GM23338 (cell line): Measurements from ENCODE around the gene WDR20.

Source experiments
- CTCF ChIP-seq, 2 experiments: fragments of 200-600 bp in 1 of 2; sonication (generic) in 1 of 2; conservative IDR thresholded peaks; 2 replicates each; pipeline versions ENCODE4 v1.5.1 to v1.6.1; 2016 to 2017; ENCODE audit warnings: antibody characterized with exemption in 2 of 2, low read depth in 2 of 2, mild to moderate bottlenecking in 2 of 2, moderate library complexity in 1 of 2
- ETS1 ChIP-seq: IDR thresholded peaks from 2 replicates; pipeline ENCODE4 v1.6.1; 2016; ENCODE audit warnings: antibody characterized with exemption
- EZH2 ChIP-seq: fragments of 200-600 bp; sonication (generic); IDR thresholded peaks from one replicate; pipeline ENCODE4 v1.8.0; 2017; ENCODE audit warnings: antibody characterized with exemption, mild to moderate bottlenecking, low read depth; ENCODE audit not compliant: unreplicated experiment
- EZH2phosphoT487 ChIP-seq: fragments of 200-600 bp; sonication (generic); IDR thresholded peaks from one replicate; pipeline ENCODE4 v1.8.1; 2018; ENCODE audit warnings: antibody characterized with exemption; ENCODE audit not compliant: unreplicated experiment
- JUNB ChIP-seq: IDR thresholded peaks from one replicate; pipeline ENCODE4 v1.6.1; 2016; ENCODE audit warnings: antibody characterized with exemption; ENCODE audit not compliant: unreplicated experiment
- NANOG ChIP-seq: IDR thresholded peaks from 2 replicates; pipeline ENCODE4 v1.6.1; 2016; ENCODE audit warnings: antibody characterized with exemption, borderline replicate concordance
- POLR2AphosphoS5 ChIP-seq: IDR thresholded peaks from 2 replicates; pipeline ENCODE4 v1.6.1; 2016; ENCODE audit warnings: antibody characterized with exemption, low read depth
- REST ChIP-seq: IDR thresholded peaks from one replicate; pipeline ENCODE4 v1.6.1; 2018; ENCODE audit warnings: antibody characterized with exemption; ENCODE audit not compliant: unreplicated experiment
- STAT1 ChIP-seq: IDR thresholded peaks from one replicate; pipeline ENCODE4 v1.6.1; 2016; ENCODE audit warnings: antibody characterized with exemption; ENCODE audit not compliant: unreplicated experiment
- TF ChIP-seq, protein P1 (sequence below): fragments of 250-450 bp; sonication (Bioruptor Pico); IDR thresholded peaks from 2 replicates; pipeline ENCODE4 v1.5.0; 2020; ENCODE audit warnings: mild to moderate bottlenecking, moderate library complexity

DNA sequence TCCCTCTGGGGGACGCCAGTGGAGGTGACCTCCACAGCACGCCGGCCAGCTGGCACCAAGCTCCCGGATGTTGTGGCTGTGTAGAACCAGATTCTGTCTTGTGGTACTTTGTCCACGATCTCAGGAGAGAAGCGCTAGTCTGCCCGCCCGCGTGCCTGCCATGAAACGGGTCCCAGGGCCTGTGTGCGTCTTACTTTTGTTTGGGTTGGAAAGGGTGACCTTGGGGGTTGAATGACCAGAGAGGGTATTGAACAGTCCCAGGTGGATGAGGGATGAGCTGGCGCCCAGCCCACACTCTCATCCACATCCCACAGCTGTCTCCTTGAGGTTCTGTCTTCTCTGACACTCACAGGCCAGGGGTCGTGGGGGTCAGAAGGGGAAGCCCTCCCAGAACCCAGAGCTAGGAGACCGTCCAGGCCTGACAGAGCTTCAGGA is 78.3 kb downstream of the WDR20 start:
- TF ChIP-seq POLR2AphosphoS5, result no peak
- no peak for TF ChIP-seq EZH2
- TF ChIP-seq CTCF (conservative IDR thresholded peaks at IDR 0.05; ENCODE audit: low read depth in 2 of 2), result no peak
- no peak for TF ChIP-seq NANOG
- no peak for TF ChIP-seq EZH2phosphoT487
- no peak for TF ChIP-seq JUNB
- TF ChIP-seq REST, result no peak
- TF ChIP-seq, protein P1, sequence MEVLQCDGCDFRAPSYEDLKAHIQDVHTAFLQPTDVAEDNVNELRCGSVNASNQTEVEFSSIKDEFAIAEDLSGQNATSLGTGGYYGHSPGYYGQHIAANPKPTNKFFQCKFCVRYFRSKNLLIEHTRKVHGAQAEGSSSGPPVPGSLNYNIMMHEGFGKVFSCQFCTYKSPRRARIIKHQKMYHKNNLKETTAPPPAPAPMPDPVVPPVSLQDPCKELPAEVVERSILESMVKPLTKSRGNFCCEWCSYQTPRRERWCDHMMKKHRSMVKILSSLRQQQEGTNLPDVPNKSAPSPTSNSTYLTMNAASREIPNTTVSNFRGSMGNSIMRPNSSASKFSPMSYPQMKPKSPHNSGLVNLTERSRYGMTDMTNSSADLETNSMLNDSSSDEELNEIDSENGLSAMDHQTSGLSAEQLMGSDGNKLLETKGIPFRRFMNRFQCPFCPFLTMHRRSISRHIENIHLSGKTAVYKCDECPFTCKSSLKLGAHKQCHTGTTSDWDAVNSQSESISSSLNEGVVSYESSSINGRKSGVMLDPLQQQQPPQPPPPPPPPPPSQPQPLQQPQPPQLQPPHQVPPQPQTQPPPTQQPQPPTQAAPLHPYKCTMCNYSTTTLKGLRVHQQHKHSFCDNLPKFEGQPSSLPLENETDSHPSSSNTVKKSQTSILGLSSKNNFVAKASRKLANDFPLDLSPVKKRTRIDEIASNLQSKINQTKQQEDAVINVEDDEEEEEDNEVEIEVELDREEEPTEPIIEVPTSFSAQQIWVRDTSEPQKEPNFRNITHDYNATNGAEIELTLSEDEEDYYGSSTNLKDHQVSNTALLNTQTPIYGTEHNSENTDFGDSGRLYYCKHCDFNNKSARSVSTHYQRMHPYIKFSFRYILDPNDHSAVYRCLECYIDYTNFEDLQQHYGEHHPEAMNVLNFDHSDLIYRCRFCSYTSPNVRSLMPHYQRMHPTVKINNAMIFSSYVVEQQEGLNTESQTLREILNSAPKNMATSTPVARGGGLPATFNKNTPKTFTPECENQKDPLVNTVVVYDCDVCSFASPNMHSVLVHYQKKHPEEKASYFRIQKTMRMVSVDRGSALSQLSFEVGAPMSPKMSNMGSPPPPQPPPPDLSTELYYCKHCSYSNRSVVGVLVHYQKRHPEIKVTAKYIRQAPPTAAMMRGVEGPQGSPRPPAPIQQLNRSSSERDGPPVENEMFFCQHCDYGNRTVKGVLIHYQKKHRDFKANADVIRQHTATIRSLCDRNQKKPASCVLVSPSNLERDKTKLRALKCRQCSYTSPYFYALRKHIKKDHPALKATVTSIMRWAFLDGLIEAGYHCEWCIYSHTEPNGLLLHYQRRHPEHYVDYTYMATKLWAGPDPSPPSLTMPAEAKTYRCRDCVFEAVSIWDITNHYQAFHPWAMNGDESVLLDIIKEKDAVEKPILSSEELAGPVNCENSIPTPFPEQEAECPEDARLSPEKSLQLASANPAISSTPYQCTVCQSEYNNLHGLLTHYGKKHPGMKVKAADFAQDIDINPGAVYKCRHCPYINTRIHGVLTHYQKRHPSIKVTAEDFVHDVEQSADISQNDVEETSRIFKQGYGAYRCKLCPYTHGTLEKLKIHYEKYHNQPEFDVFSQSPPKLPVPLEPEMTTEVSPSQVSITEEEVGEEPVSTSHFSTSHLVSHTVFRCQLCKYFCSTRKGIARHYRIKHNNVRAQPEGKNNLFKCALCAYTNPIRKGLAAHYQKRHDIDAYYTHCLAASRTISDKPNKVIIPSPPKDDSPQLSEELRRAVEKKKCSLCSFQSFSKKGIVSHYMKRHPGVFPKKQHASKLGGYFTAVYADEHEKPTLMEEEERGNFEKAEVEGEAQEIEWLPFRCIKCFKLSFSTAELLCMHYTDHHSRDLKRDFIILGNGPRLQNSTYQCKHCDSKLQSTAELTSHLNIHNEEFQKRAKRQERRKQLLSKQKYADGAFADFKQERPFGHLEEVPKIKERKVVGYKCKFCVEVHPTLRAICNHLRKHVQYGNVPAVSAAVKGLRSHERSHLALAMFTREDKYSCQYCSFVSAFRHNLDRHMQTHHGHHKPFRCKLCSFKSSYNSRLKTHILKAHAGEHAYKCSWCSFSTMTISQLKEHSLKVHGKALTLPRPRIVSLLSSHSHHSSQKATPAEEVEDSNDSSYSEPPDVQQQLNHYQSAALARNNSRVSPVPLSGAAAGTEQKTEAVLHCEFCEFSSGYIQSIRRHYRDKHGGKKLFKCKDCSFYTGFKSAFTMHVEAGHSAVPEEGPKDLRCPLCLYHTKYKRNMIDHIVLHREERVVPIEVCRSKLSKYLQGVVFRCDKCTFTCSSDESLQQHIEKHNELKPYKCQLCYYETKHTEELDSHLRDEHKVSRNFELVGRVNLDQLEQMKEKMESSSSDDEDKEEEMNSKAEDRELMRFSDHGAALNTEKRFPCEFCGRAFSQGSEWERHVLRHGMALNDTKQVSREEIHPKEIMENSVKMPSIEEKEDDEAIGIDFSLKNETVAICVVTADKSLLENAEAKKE (CRISPR knock-in tag), result no peak
- no peak for TF ChIP-seq STAT1
- no peak for TF ChIP-seq ETS1
